GM18508 (cell line): ENCODE results near the gene ZNF585A.

Source experiments
- ATAC-seq: cut with Tn5 transposase; IDR thresholded peaks from one replicate; pipeline ENCODE4 v1.9.1; 2021; ENCODE audit warnings: moderate number of reproducible peaks; ENCODE audit not compliant: insufficient read depth, unreplicated experiment

ZNF585A gene

GRCh38 chr19:37098570-37098969 is 73.9 kb downstream of the ZNF585A start:
- no peak for ATAC-seq

- no peak for ATAC-seq
Observed at GRCh38 chr19:37095859-37096258, 76.6 kb downstream of the ZNF585A start.
